Prostate gland (tissue), 2 donors: Measurements from ENCODE around the gene PTPRM. TPM values are rescaled to one million over a fixed set of nuclear protein-coding genes. Genes with fewer than 3 reads are reported as not detected.

Experiments
- DNase-seq: peaks from one replicate; pipeline ENCODE4 v3.0.0-alpha.2; 2019; ENCODE audit warnings: low spot score
- H3K27ac ChIP-seq, 2 donors: fragments of 200-600 bp; sonication (generic); 2 replicates each; pipeline ENCODE4 v1.5.1; 2017 to 2019
- H3K27me3 ChIP-seq: fragments of 200-600 bp; sonication (generic); replicated peaks from 2 replicates; pipeline ENCODE4 v1.5.1; 2019; ENCODE audit not compliant: insufficient read depth
- H3K36me3 ChIP-seq, 2 donors: fragments of 200-600 bp; sonication (generic); 1 replicate in 1 of 2; 2 replicates in 1 of 2; pipeline versions ENCODE4 v1.5.1 to v1.8.1; 2017 to 2019
- H3K4me1 ChIP-seq: fragments of 200-600 bp; sonication (generic); replicated peaks from 2 replicates; pipeline ENCODE4 v1.5.1; 2019
- H3K4me3 ChIP-seq, 2 donors: fragments of 200-600 bp; sonication (generic); 2 replicates each; pipeline ENCODE4 v1.5.1; 2017 to 2019
- H3K9me3 ChIP-seq: fragments of 200-600 bp; sonication (generic); 2 replicates; pipeline ENCODE4 v1.5.1; 2017
- POLR2A ChIP-seq: fragments of 450-650 bp; IDR thresholded peaks from one replicate; pipeline ENCODE4 v1.6.1; 2016; ENCODE audit warnings: antibody characterized with exemption, mild to moderate bottlenecking
- POLR2AphosphoS5 ChIP-seq: sonication (generic); formaldehyde crosslinking; IDR thresholded peaks from one replicate; pipeline ENCODE4 v1.6.1; 2017; ENCODE audit warnings: antibody characterized with exemption
- WGBS: methylation state at CpG from one replicate; pipeline ENCODE4 v1.1.5; 2018; 5-methylcytosine and 5-hydroxymethylcytosine counted together
- intact Hi-C: fragments of 100-400 bp; cut with DNase I; formaldehyde crosslinking; loops from one replicate; pipeline ENCODE4 v1.14.2; 2022
- total RNA-seq, 2 donors: library from RNA; depleted of rRNA; stranded (reverse); fragments of >200 nt; gene quantifications; one replicate each; pipeline ENCODE4 v1.1.0, GENCODE V29; 2016
- TF ChIP-seq, protein P1 (sequence below), 4 experiments: fragments of 200-600 bp in 2 of 4; fragments of 450-650 bp in 2 of 4; sonication (generic) in 2 of 4; IDR thresholded peaks; 1 replicate in 3 of 4; 2 replicates in 1 of 4; pipeline ENCODE4 v1.5.1; 2016 to 2019; ENCODE audit warnings: antibody characterized with exemption in 4 of 4, mild to moderate bottlenecking in 2 of 4, moderate library complexity in 2 of 4

PTPRM gene
- total RNA-seq, 2 donors from 2014 or later, result 32.9 to 92.6 TPM

DNA sequence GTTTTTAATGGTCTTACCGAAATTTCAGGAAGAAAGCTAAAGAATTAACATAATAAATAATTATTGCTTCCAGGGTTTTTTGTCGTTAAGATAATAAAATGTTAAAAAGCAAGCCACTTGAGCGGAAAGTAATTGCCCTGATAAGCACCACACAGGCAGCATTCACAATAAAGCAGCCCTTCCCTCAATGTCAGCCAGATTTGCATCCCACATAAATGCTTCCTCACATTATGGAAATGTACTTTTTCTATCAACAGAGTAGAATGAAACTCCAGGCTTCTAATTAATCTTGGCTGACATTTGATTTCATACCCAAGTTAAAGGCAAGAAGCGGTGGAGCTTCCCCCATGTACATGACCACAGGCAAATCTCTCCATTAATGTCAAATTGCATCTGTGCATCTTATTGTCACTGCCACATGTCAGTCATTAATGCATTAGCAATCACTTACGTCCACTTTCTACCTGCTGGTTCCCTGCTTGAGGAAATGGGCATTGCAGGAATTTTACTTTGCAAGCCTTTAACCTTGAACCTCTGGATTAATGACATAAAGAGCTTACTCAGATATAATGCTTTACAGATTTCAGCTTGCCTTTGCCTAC is 26.2 kb downstream of the PTPRM start:
- Histone ChIP-seq H3K27ac (no peak overlapping the region), H3K4me3 (no peak overlapping the region), H3K4me1 (no peaks in the 10 kb centered on the region), H3K27me3 (no peaks in the 10 kb centered on the region), H3K9me3 (no peaks in the 10 kb centered on the region), H3K36me3 (no peaks in the 10 kb centered on the region)
- DNase-seq, result no peak
- 77% methylated on average over 5 of the region's 5 CpGs for WGBS
- no peak for TF ChIP-seq POLR2A
- TF ChIP-seq, protein P1, sequence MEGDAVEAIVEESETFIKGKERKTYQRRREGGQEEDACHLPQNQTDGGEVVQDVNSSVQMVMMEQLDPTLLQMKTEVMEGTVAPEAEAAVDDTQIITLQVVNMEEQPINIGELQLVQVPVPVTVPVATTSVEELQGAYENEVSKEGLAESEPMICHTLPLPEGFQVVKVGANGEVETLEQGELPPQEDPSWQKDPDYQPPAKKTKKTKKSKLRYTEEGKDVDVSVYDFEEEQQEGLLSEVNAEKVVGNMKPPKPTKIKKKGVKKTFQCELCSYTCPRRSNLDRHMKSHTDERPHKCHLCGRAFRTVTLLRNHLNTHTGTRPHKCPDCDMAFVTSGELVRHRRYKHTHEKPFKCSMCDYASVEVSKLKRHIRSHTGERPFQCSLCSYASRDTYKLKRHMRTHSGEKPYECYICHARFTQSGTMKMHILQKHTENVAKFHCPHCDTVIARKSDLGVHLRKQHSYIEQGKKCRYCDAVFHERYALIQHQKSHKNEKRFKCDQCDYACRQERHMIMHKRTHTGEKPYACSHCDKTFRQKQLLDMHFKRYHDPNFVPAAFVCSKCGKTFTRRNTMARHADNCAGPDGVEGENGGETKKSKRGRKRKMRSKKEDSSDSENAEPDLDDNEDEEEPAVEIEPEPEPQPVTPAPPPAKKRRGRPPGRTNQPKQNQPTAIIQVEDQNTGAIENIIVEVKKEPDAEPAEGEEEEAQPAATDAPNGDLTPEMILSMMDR (IDR thresholded peaks at IDR 0.05), result no peak
- no peak for TF ChIP-seq POLR2AphosphoS5
- intact Hi-C loops, result no loop called here

- intact Hi-C loops, result no loop called here
- no peaks in the 10 kb centered on the region for H3K4me1 ChIP-seq
- no peak for DNase-seq
Observed at GRCh38 chr18:7596147-7596546, 29.0 kb downstream of the PTPRM start.

DNA sequence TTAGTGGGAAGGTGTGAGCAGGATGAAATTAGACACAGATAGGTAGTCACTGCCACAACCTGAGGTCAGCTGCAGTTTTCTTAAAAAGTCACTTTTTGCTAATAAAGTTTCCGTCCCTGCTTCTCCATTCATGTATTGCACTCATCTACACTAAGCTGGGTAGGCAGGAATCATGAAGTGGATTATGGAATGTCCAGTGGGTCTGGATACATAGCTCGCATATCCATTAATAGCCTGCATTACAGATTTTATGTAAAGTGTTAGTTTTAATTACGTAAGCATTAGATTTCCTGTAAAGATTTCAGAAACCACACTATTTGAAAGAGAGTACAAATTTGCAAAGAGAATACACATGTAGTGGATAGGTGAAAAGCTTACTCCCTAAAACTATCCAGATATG is 30.4 kb downstream of the PTPRM start:
- intact Hi-C loops, result no loop called here
- no peak overlapping the region for H3K27ac ChIP-seq

More at GRCh38 chr18:7596147-7596546, 29.0 kb downstream of the PTPRM start:
- Histone ChIP-seq H3K9me3 (no peaks in the 10 kb centered on the region), H3K27me3 (no peaks in the 10 kb centered on the region), H3K27ac (no peak overlapping the region), H3K36me3 (no peaks in the 10 kb centered on the region), H3K4me3 (no peak overlapping the region)
- 85% methylated on average over 4 of the region's 4 CpGs for WGBS
- TF ChIP-seq POLR2A (no peak), POLR2AphosphoS5 (no peak)
- TF ChIP-seq, protein P1 (IDR thresholded peaks at IDR 0.05), result no peak

GRCh38 chr18:7598167-7599047 is 31.3 kb downstream of the PTPRM start:
- no peaks in the 10 kb centered on the region for H3K36me3 ChIP-seq
- H3K9me3 ChIP-seq, result no peaks in the 10 kb centered on the region
- no peak overlapping the region for H3K4me3 ChIP-seq
- intact Hi-C loops, result no loop called here
- no peaks in the 10 kb centered on the region for H3K27me3 ChIP-seq
- no peak for DNase-seq
- TF ChIP-seq POLR2AphosphoS5 (no peak), POLR2A (no peak)
- TF ChIP-seq, protein P1 (IDR thresholded peaks at IDR 0.05), result no peak
- no peaks in the 10 kb centered on the region for H3K4me1 ChIP-seq
- WGBS, result 92% methylated on average over 7 of the region's 7 CpGs
- no peak overlapping the region for H3K27ac ChIP-seq

More for the DNA sequence above, 30.4 kb downstream of the PTPRM start:
- DNase-seq, result no peak
- Histone ChIP-seq H3K9me3 (no peaks in the 10 kb centered on the region), H3K36me3 (no peaks in the 10 kb centered on the region), H3K4me1 (no peaks in the 10 kb centered on the region), H3K4me3 (no peak overlapping the region), H3K27me3 (no peaks in the 10 kb centered on the region)
- 90% methylated on average over 3 of the region's 3 CpGs for WGBS
- no peak for TF ChIP-seq POLR2A
- no peak for TF ChIP-seq POLR2AphosphoS5
- TF ChIP-seq, protein P1 (IDR thresholded peaks at IDR 0.05), result no peak
